ENCODE data around the gene CDKL1. TPM values are rescaled to one million over a fixed set of nuclear protein-coding genes. Genes with fewer than 3 reads are reported as not detected.

The CDKL1 gene
- total and polyA plus RNA-seq, 2 donors (not counting 1 experiment from before 2014, with no cell fraction given) = 5.3 to 7.9 TPM

- TF ChIP-seq EZH2 (IDR thresholded peaks at IDR 0.05; ENCODE audit: borderline replicate concordance, insufficient read depth, low read depth, low read length, poor library complexity, severe bottlenecking) (no peak), CTCF (IDR thresholded peaks at IDR 0.05) (no peak)
- H3K9me3 Mint-ChIP-seq (ENCODE audit: insufficient read depth) = no peaks in the 10 kb centered on the region
- Histone ChIP-seq H3K27me3 (replicated peaks in 1 of 4; ENCODE audit: control extremely low read depth in 1 of 4, control insufficient read depth in 3 of 4, insufficient read depth in 4 of 4, low read length in 3 of 4) (no peaks in the 10 kb centered on the region), H3K4me3 (ENCODE audit: control extremely low read depth in 1 of 5, extremely low read depth in 1 of 5, insufficient read depth in 1 of 5, low read depth in 2 of 5, low read length in 4 of 5) (no peak overlapping the region), H2AFZ (ENCODE audit: insufficient read depth, low read depth, low read length, poor library complexity, severe bottlenecking) (no peak overlapping the region), H4K20me1 (ENCODE audit: control insufficient read depth, insufficient read depth, low read length, poor library complexity, severe bottlenecking) (no peaks in the 10 kb centered on the region), H3K36me3 (replicated peaks in 1 of 2; ENCODE audit: control extremely low read depth in 1 of 2, control insufficient read depth in 1 of 2, extremely low read depth in 1 of 2, insufficient read depth in 2 of 2, low read length in 1 of 2) (no peaks in the 10 kb centered on the region), H3K27ac (ENCODE audit: low read length in 2 of 2) (no peak overlapping the region), H3K9me3 (ENCODE audit: control extremely low read depth in 1 of 3, control insufficient read depth in 2 of 3, insufficient read depth in 1 of 3, low read length in 2 of 3) (no peaks in the 10 kb centered on the region), H3K4me1 (ENCODE audit: control insufficient read depth in 2 of 2, insufficient read depth in 2 of 2, low read length in 2 of 2) (no peaks in the 10 kb centered on the region), H3K79me2 (ENCODE audit: control insufficient read depth, insufficient read depth, low read length) (no peaks in the 10 kb centered on the region), H3K4me2 (replicated peaks; ENCODE audit: low read depth, low read length, poor library complexity, severe bottlenecking) (no peak overlapping the region), H3K9ac (ENCODE audit: low read length) (no peak overlapping the region)
- ChIA-PET CTCF (no interaction called here), POLR2A (no interaction called here)
- no peak overlapping the region for H3K4me3 Mint-ChIP-seq
- DNase-seq = no peak
- H3K27me3 Mint-ChIP-seq = peaks cover 3% of the 10 kb centered on the region
- H3K27ac Mint-ChIP-seq = no peak overlapping the region
- ATAC-seq (ENCODE audit: low read depth) = no peak
- H3K4me1 Mint-ChIP-seq = no peaks in the 10 kb centered on the region
- no CpG with 5 or more reads among the region's 5 CpGs for WGBS (ENCODE audit: insufficient coverage)
- intact Hi-C loops (cut with micrococcal nuclease) = no loop called here
These were observed 20.9 kb downstream of the CDKL1 start for GRCh38 chr14:50375760-50376159.

GRCh38 chr14:50373959-50374358, 22.7 kb downstream of the CDKL1 start:
- ChIA-PET POLR2A (no interaction called here), CTCF (interaction anchor here (0.5 to 0.8 kb wide), 3 partner anchors 31 to 532 kb away, joined by 3 read pairs; no protein-coding TSS in a partner anchor)
- no peak overlapping the region for H2AFZ ChIP-seq (ENCODE audit: insufficient read depth, low read depth, low read length, poor library complexity, severe bottlenecking)
- intact Hi-C loops (cut with micrococcal nuclease) = no loop called here
- no peak for TF ChIP-seq EZH2 (IDR thresholded peaks at IDR 0.05; ENCODE audit: borderline replicate concordance, insufficient read depth, low read depth, low read length, poor library complexity, severe bottlenecking)
- no peak for TF ChIP-seq CTCF (IDR thresholded peaks at IDR 0.05)
- H3K4me3 ChIP-seq (ENCODE audit: control extremely low read depth in 1 of 5, extremely low read depth in 1 of 5, insufficient read depth in 1 of 5, low read depth in 2 of 5, low read length in 4 of 5) = no peak overlapping the region
- no peaks in the 10 kb centered on the region for H4K20me1 ChIP-seq (ENCODE audit: control insufficient read depth, insufficient read depth, low read length, poor library complexity, severe bottlenecking)
- DNase-seq = no peak
- H3K4me1 Mint-ChIP-seq = no peaks in the 10 kb centered on the region
- H3K27ac ChIP-seq (ENCODE audit: low read length in 2 of 2) = no peak overlapping the region
- H3K27me3 Mint-ChIP-seq = peaks cover 3% of the 10 kb centered on the region
- H3K79me2 ChIP-seq (ENCODE audit: control insufficient read depth, insufficient read depth, low read length) = no peaks in the 10 kb centered on the region
- peaks cover 2% of the 10 kb centered on the region for H3K9me3 Mint-ChIP-seq (ENCODE audit: insufficient read depth)
- H3K36me3 ChIP-seq (replicated peaks in 1 of 2; ENCODE audit: control extremely low read depth in 1 of 2, control insufficient read depth in 1 of 2, extremely low read depth in 1 of 2, insufficient read depth in 2 of 2, low read length in 1 of 2) = no peaks in the 10 kb centered on the region
- ATAC-seq (ENCODE audit: low read depth) = no peak
- no peak overlapping the region for H3K4me2 ChIP-seq (replicated peaks; ENCODE audit: low read depth, low read length, poor library complexity, severe bottlenecking)
- no peak overlapping the region for H3K4me3 Mint-ChIP-seq
- WGBS (ENCODE audit: insufficient coverage) = no CpG with 5 or more reads among the region's 3 CpGs
- no peak overlapping the region for H3K9ac ChIP-seq (ENCODE audit: low read length)
- H3K4me1 ChIP-seq (ENCODE audit: control insufficient read depth in 2 of 2, insufficient read depth in 2 of 2, low read length in 2 of 2) = no peaks in the 10 kb centered on the region
- H3K27ac Mint-ChIP-seq = no peak overlapping the region
- no peaks in the 10 kb centered on the region for H3K9me3 ChIP-seq (ENCODE audit: control extremely low read depth in 1 of 3, control insufficient read depth in 2 of 3, insufficient read depth in 1 of 3, low read length in 2 of 3)
- H3K27me3 ChIP-seq (replicated peaks in 1 of 4; ENCODE audit: control extremely low read depth in 1 of 4, control insufficient read depth in 3 of 4, insufficient read depth in 4 of 4, low read length in 3 of 4) = no peaks in the 10 kb centered on the region
